ENCODE data around the gene TBC1D1. TPM values are rescaled to one million over a fixed set of nuclear protein-coding genes. Genes with fewer than 3 reads are reported as not detected.

TBC1D1 gene
- total and polyA plus RNA-seq, 2 donors (not counting 3 experiments of a cell fraction or from before 2014, with no cell fraction given) = 63.5 to 116 TPM

DNA sequence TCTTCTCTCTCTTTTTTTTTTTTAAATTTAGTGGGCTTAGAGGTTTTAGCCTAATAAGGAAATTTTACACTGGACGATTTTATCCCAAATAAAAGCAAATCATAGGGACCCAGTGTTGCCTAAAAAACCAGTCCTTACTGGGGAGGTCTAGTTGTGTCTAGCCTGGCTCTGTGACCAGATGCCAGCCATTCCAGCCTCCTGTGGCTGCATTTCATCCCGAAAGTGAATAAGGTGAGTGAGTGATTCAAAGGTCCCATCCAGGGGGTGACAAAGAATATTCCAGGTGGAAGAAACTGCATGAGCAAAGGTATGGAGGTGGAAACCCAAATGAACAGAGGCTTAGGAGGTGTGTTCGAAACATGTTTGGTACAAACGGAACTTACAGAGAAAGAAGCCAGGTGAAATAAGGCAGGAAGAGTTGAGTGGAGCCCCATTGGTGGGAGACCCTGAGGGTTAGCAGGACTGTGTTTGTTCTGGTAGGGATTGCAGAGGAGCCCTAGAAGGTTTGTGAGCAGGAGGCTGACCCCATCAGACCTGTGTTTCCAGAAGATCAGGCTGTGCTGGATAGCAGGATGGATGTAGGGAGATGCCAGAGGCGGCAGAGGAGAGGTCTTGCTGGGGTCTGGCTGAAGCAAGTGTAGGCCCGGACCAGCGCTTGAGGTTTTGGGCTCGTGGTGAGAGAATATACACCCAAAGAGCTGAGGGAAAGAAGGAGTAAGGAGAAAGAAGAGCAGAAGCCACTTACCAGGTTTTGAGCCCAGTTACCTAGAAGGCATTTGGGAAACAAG lies 100.9 kb downstream of the TBC1D1 start:
- Histone ChIP-seq H3K27ac (ENCODE audit: insufficient read depth, low read depth, low read length) (no peak overlapping the region), H4K20me1 (replicated peaks; ENCODE audit: control insufficient read depth, extremely low read depth, insufficient read depth, low read length) (no peaks in the 10 kb centered on the region), H3K4me1 (ENCODE audit: control insufficient read depth, extremely low read depth, insufficient read depth, low read length) (peaks cover 7% of the 10 kb centered on the region), H3K9me1 (replicated peaks; ENCODE audit: control insufficient read depth, extremely low read depth, insufficient read depth, low read length) (no peaks in the 10 kb centered on the region), H3K79me2 (ENCODE audit: control insufficient read depth, insufficient read depth, low read length) (peaks cover 12% of the 10 kb centered on the region), H3K9ac (replicated peaks; ENCODE audit: extremely low read depth, insufficient read depth, low read length) (no peak overlapping the region), H3K4me3 (replicated peaks in 1 of 3; ENCODE audit: insufficient read depth in 1 of 3, low read depth in 1 of 3, low read length in 3 of 3) (no peak overlapping the region), H3K36me3 (ENCODE audit: control insufficient read depth in 2 of 2, extremely low read depth in 1 of 2, insufficient read depth in 2 of 2, low read length in 2 of 2) (no peaks in the 10 kb centered on the region), H3K4me2 (ENCODE audit: insufficient read depth, low read length) (no peak overlapping the region), H2AFZ (ENCODE audit: low read depth, low read length) (no peak overlapping the region), H3K9me3 (replicated peaks; ENCODE audit: control insufficient read depth, insufficient read depth, low read length) (no peaks in the 10 kb centered on the region), H3K27me3 (ENCODE audit: control insufficient read depth in 2 of 2, insufficient read depth in 2 of 2, low read length in 2 of 2) (no peaks in the 10 kb centered on the region)
- no peak for DNase-seq (ENCODE audit: low read depth, low spot score)
- FAIRE-seq = no peak
- TF ChIP-seq POLR2AphosphoS5 (IDR thresholded peaks at IDR 0.05; ENCODE audit: insufficient read depth, low read depth, low read length) = no peak
- no peak for TF ChIP-seq GATA2 (IDR thresholded peaks at IDR 0.05; ENCODE audit: insufficient read depth, insufficient read length, low read depth, low read length)
- TF ChIP-seq MYC (IDR thresholded peaks at IDR 0.05; ENCODE audit: low read depth, low read length) = no peak
- TF ChIP-seq FOS (IDR thresholded peaks at IDR 0.05; ENCODE audit: borderline replicate concordance, insufficient read depth, low read length) = no peak
- TF ChIP-seq, protein P1, sequence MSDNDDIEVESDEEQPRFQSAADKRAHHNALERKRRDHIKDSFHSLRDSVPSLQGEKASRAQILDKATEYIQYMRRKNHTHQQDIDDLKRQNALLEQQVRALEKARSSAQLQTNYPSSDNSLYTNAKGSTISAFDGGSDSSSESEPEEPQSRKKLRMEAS (IDR thresholded peaks at IDR 0.05; ENCODE audit: insufficient read depth, insufficient read length) = no peak
- no peak for TF ChIP-seq JUN (IDR thresholded peaks at IDR 0.05; ENCODE audit: borderline replicate concordance, insufficient read depth, insufficient read length, low read depth)
- POLR2A ChIA-PET = no interaction called here
- intact Hi-C loops (cut with micrococcal nuclease) (no loop called here), dilution Hi-C loops (cut with MboI; ENCODE audit: extremely low pct_ligation_motif_present, low sequenced_read_pairs) (no loop called here)
- no TSS peak for BruUV-seq (replicated peaks)
- CTCF ChIA-PET = interaction anchor here (0.6 kb wide), 1 partner anchor 517 kb away, joined by 3 read pairs; no protein-coding TSS in a partner anchor

GRCh38 chr4:37993806-37994205 lies 102.9 kb downstream of the TBC1D1 start:
- H3K36me3 ChIP-seq (ENCODE audit: control insufficient read depth in 2 of 2, extremely low read depth in 1 of 2, insufficient read depth in 2 of 2, low read length in 2 of 2) = no peaks in the 10 kb centered on the region
- peaks cover 9% of the 10 kb centered on the region for H3K79me2 ChIP-seq (ENCODE audit: control insufficient read depth, insufficient read depth, low read length)
- DNase-seq (ENCODE audit: low read depth, low spot score) (no peak), FAIRE-seq (no peak)
- H3K4me1 ChIP-seq (ENCODE audit: control insufficient read depth, extremely low read depth, insufficient read depth, low read length) = peaks cover 7% of the 10 kb centered on the region
- H3K9ac ChIP-seq (replicated peaks; ENCODE audit: extremely low read depth, insufficient read depth, low read length) = no peak overlapping the region
- CTCF ChIA-PET = no interaction called here
- intact Hi-C loops (cut with micrococcal nuclease) = no loop called here
- TF ChIP-seq POLR2A (IDR thresholded peaks at IDR 0.05; ENCODE audit: low read depth, low read length) = no peak
- TF ChIP-seq POLR2AphosphoS5 (IDR thresholded peaks at IDR 0.05; ENCODE audit: insufficient read depth, low read depth, low read length) = no peak
- TF ChIP-seq MYC (IDR thresholded peaks at IDR 0.05; ENCODE audit: low read depth, low read length) = no peak
- no peak for TF ChIP-seq GATA2 (IDR thresholded peaks at IDR 0.05; ENCODE audit: insufficient read depth, insufficient read length, low read depth, low read length)
- no peak for TF ChIP-seq EZH2 (IDR thresholded peaks at IDR 0.05; ENCODE audit: borderline replicate concordance, low read depth, low read length, severe bottlenecking)
- TF ChIP-seq, protein P2, sequence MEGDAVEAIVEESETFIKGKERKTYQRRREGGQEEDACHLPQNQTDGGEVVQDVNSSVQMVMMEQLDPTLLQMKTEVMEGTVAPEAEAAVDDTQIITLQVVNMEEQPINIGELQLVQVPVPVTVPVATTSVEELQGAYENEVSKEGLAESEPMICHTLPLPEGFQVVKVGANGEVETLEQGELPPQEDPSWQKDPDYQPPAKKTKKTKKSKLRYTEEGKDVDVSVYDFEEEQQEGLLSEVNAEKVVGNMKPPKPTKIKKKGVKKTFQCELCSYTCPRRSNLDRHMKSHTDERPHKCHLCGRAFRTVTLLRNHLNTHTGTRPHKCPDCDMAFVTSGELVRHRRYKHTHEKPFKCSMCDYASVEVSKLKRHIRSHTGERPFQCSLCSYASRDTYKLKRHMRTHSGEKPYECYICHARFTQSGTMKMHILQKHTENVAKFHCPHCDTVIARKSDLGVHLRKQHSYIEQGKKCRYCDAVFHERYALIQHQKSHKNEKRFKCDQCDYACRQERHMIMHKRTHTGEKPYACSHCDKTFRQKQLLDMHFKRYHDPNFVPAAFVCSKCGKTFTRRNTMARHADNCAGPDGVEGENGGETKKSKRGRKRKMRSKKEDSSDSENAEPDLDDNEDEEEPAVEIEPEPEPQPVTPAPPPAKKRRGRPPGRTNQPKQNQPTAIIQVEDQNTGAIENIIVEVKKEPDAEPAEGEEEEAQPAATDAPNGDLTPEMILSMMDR (IDR thresholded peaks at IDR 0.05; ENCODE audit: extremely low read depth in 1 of 2, insufficient read depth in 1 of 2, low read depth in 1 of 2, low read length in 2 of 2) = no peak
- TF ChIP-seq, protein P1 (IDR thresholded peaks at IDR 0.05; ENCODE audit: insufficient read depth, insufficient read length) = no peak
- TF ChIP-seq JUN (IDR thresholded peaks at IDR 0.05; ENCODE audit: borderline replicate concordance, insufficient read depth, insufficient read length, low read depth) = no peak
- TF ChIP-seq FOS (IDR thresholded peaks at IDR 0.05; ENCODE audit: borderline replicate concordance, insufficient read depth, low read length) = no peak
- H4K20me1 ChIP-seq (replicated peaks; ENCODE audit: control insufficient read depth, extremely low read depth, insufficient read depth, low read length) = no peaks in the 10 kb centered on the region
- no peak overlapping the region for H3K27ac ChIP-seq (ENCODE audit: insufficient read depth, low read depth, low read length)
- H3K9me3 ChIP-seq (replicated peaks; ENCODE audit: control insufficient read depth, insufficient read depth, low read length) = no peaks in the 10 kb centered on the region
- H3K27me3 ChIP-seq (ENCODE audit: control insufficient read depth in 2 of 2, insufficient read depth in 2 of 2, low read length in 2 of 2) = no peaks in the 10 kb centered on the region
- H3K4me2 ChIP-seq (ENCODE audit: insufficient read depth, low read length) = no peak overlapping the region
- no peaks in the 10 kb centered on the region for H3K9me1 ChIP-seq (replicated peaks; ENCODE audit: control insufficient read depth, extremely low read depth, insufficient read depth, low read length)
- H2AFZ ChIP-seq (ENCODE audit: low read depth, low read length) = no peak overlapping the region
- POLR2A ChIA-PET = no interaction called here
- BruUV-seq (replicated peaks) = no TSS peak
- dilution Hi-C loops (cut with MboI; ENCODE audit: extremely low pct_ligation_motif_present, low sequenced_read_pairs) = no loop called here
- H3K4me3 ChIP-seq (replicated peaks in 1 of 3; ENCODE audit: insufficient read depth in 1 of 3, low read depth in 1 of 3, low read length in 3 of 3) = no peak overlapping the region

Measured in endothelial cell of umbilical vein (primary cell).